ENCODE measurements around the gene CFAP221. TPM values are rescaled to one million over a fixed set of nuclear protein-coding genes. Genes with fewer than 3 reads are reported as not detected.
A peak's percentile ranks its signal among the peaks of the same experiment; 100 is the strongest.

The CFAP221 gene
- total RNA-seq, 3 donors from 2014 or later, result not detected

DNA sequence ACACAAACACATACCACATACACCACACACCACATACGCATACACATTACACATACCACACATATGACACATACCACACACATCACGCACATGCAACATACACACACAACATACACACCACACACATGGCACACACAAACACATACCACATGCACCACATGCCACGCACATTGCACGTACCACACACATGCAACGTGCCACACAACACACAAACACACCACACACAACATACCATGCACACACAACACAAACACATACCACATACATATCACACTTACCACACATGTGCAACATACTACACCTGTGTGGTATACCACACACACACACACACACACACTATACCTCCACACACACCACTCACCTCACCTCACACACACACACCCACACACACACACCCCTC, 149.7 kb downstream of the CFAP221 start:
- Mint-ChIP-seq H3K4me1 (ENCODE audit: low read depth) (peaks cover 45% of the 10 kb centered on the region), H3K27me3 (ENCODE audit: low read depth) (peaks cover 2% of the 10 kb centered on the region), H3K36me3 (ENCODE audit: insufficient read depth) (peaks cover 5% of the 10 kb centered on the region), H3K4me3 (no peak overlapping the region), H3K9me3 (no peaks in the 10 kb centered on the region)
- no peak for ATAC-seq
- no peak for DNase-seq

DNA sequence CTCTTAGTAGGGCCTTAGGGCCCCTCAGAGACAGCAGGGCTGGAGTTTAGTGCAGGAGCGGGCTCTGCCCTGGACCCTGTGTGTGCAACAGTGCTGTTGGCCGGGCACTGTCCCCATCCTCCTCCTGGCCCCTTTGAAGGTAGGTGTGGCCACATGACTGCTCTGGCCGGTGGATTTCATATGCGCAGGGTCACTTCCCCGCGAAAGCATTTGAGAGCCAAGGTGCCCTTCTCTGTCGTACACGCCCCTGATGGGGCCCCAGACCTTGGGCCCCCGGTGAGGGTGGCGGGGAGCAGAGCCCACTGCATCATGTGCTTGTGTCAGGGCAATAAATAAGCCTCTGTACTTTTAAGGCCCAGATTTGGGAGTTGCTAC, 150.2 kb downstream of the CFAP221 start:
- ATAC-seq, result no peak
- H3K27me3 Mint-ChIP-seq (ENCODE audit: low read depth), result peaks cover 2% of the 10 kb centered on the region
- peaks cover 45% of the 10 kb centered on the region for H3K4me1 Mint-ChIP-seq (ENCODE audit: low read depth)
- DNase-seq, result no peak
- no peak overlapping the region for H3K4me3 Mint-ChIP-seq
- peaks cover 2% of the 10 kb centered on the region for H3K36me3 Mint-ChIP-seq (ENCODE audit: insufficient read depth)
- no peaks in the 10 kb centered on the region for H3K9me3 Mint-ChIP-seq

DNA sequence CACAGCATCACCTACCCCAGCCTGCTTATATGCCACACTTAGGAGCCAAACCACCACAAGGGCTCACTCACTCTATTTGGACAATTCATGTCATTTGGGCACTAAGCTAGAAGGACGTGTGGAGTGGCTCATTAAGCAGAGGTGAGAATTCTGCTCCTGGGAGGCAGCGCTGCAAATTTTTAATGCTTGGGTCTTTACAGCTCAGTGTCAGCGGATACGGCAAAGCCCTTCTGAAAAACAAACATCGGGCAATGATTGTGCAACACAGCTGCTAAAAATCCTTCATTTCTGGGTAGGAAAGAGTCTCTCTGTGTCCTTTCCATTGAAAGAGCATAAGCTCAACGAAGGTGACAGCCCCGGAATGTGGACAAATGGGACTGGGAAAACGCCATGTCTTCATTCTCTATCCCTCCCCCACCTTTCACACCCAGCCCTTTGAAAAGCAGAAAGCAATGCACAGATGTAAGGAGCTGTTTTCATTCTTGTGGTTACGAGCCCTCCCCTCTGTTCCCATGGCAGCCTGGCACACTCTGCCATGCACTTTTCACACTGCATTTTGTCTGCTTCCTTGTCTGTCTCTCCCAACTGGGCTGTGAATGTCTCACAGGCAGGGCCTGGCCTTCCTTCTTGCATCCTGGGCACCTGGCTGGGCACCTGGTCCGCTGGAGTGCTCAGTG, 150.7 kb downstream of the CFAP221 start:
- peaks cover 2% of the 10 kb centered on the region for H3K36me3 Mint-ChIP-seq (ENCODE audit: insufficient read depth)
- peaks cover 45% of the 10 kb centered on the region for H3K4me1 Mint-ChIP-seq (ENCODE audit: low read depth)
- H3K9me3 Mint-ChIP-seq, result no peaks in the 10 kb centered on the region
- peaks cover 2% of the 10 kb centered on the region for H3K27me3 Mint-ChIP-seq (ENCODE audit: low read depth)
- DNase-seq, result no peak
- peak overlapping the region; percentile 67 for H3K4me3 Mint-ChIP-seq
- ATAC-seq, result peak in 1 of 2 donors; percentile 41

DNA sequence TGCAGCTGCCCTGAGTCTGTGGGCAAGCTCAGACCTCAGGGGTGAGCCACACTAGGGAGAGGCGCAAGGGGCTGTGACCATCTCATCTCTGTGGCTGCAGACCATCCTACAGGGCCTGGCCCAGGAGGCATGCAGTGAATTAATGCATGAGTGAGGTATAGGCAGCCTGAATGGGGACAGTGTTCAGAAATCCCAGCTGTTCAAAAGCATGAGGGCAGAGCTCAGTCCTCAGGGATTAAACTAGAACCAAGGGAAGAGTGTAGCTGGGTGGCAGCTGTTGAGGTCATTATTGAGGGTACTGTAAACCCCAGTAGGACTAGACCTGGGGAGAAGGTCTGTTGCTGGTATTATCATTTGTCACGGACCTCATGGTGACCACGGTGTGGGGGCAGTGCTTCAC, 151.8 kb downstream of the CFAP221 start:
- no peak for DNase-seq
- Mint-ChIP-seq H3K4me1 (ENCODE audit: low read depth) (peaks cover 45% of the 10 kb centered on the region), H3K9me3 (no peaks in the 10 kb centered on the region), H3K4me3 (no peak overlapping the region), H3K36me3 (ENCODE audit: insufficient read depth) (no peaks in the 10 kb centered on the region), H3K27me3 (ENCODE audit: low read depth) (peaks cover 2% of the 10 kb centered on the region)
- ATAC-seq, result no peak

DNA sequence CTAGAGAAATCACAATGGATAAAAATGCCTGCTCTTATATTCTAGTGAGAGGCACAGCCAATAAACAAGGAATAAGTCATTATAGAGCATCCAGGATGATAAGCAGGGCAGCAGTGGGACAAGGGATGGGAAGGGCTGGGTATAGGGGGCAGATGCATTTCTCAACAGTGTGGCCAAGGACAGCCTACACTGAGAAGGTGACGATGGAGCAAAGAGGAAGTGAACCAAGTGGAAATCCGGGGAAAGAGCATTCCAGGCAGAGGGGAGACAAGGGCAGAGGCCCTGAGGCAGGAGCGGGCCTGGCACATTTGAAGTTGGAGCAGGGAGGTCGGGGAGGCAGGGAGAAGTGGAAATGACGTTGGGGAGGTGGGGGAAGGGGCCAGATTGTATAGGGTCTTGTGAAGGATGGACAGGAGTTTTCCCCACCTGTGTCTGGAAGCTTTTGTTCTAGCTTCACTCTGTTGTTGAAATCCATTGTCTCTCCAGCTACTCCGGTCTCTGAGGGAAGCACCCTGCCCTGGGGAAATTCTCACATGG, 152.3 kb downstream of the CFAP221 start:
- H3K4me3 Mint-ChIP-seq, result no peak overlapping the region
- no peak for ATAC-seq
- no peaks in the 10 kb centered on the region for H3K36me3 Mint-ChIP-seq (ENCODE audit: insufficient read depth)
- H3K4me1 Mint-ChIP-seq (ENCODE audit: low read depth), result peaks cover 45% of the 10 kb centered on the region
- no peaks in the 10 kb centered on the region for H3K9me3 Mint-ChIP-seq
- DNase-seq, result no peak
- peaks cover 2% of the 10 kb centered on the region for H3K27me3 Mint-ChIP-seq (ENCODE audit: low read depth)

DNA sequence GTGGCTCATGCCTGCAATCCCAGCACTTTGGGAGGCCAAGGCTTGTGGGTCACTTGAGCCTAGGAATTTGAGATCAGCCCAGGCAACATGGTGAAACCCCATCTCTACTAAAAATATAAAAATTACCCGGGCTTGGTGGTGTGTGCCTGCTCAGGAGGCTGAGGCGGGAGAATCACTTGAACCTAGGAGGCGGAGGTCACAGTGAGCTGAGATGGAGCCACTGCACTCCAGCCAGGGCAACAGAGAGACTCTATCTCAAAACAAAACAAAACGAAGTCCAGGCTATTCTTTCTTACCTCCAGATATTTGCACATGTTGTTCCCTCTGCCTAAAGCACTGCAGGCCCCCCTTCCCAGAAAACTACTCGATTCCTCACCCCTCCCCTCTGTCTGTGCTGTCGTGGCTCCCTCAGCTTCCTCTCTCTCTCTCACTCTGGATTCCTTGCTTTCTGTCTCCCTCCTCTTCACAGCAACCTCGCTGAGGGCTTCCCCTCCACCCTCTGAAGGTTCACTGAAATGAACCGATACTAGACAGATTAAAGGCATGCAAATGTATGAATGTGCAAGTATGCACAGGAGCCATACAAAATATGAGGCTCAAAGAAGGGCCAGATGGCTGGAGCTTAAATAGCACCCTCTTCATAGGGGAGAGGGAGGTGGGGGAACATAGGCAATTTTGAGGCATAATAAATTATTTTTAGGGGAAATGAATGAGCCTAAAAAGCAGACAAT, 153.2 kb downstream of the CFAP221 start:
- Mint-ChIP-seq H3K36me3 (ENCODE audit: insufficient read depth) (no peaks in the 10 kb centered on the region), H3K9me3 (no peaks in the 10 kb centered on the region), H3K4me3 (no peak overlapping the region)

DNA sequence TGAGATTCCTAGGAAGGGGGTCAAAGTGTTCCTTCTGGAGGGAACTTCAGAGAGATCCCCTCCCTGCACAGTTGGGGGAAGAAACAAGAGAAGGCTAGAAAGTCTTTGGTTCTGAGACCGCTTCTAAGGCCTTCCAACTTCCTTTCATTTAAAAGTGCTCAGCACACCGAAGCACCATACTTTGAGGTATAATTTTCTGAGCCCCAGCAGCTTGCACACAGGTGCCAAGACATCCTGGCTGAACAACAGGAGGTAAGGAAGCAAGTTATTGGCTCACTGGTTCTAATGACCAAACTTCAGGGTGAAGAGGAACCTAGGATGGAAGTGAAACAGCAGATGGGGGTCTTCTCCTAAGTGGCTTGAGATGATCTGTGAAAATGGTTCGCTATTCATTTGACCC, 154.0 kb downstream of the CFAP221 start:
- peaks cover 4% of the 10 kb centered on the region for H3K27me3 Mint-ChIP-seq (ENCODE audit: low read depth)
- peaks cover 45% of the 10 kb centered on the region for H3K4me1 Mint-ChIP-seq (ENCODE audit: low read depth)
- no peak overlapping the region for H3K4me3 Mint-ChIP-seq
- no peak for ATAC-seq
- H3K36me3 Mint-ChIP-seq (ENCODE audit: insufficient read depth), result no peaks in the 10 kb centered on the region
- DNase-seq, result no peak
- no peaks in the 10 kb centered on the region for H3K9me3 Mint-ChIP-seq

More for the DNA sequence above, 153.2 kb downstream of the CFAP221 start:
- Mint-ChIP-seq H3K4me1 (ENCODE audit: low read depth) (peaks cover 45% of the 10 kb centered on the region), H3K27me3 (ENCODE audit: low read depth) (peaks cover 2% of the 10 kb centered on the region)
- ATAC-seq (peak; percentile 81 to 86), DNase-seq (no peak)

DNA sequence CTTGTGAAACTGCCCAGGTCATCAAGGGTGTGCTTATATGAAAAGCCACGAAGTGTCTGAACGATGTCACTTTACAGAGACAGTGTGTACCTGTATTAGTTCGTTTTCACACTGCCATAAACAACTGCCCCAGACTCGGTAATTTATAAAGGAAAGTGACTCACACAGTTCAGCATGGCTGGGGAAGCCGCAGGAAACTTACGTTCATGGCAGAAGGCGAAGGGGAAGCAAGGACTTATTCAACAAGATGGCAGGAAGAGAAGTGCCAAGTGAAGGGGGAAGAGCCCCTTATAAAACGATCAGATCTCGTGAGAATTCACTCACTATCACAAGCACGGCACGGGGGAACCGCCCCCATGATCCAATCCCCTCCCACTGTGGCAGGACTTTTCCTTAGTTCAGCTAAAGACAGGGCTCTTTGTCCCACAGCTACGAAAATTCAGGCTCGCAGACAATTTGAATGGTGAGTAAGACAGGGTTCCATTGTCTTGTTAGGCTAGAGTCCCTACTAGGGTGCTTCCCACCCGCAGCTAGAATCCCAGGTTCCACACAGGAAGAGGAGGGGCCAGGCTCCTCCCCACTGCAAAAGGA, 154.9 kb downstream of the CFAP221 start:
- DNase-seq, result no peak
- H3K4me1 Mint-ChIP-seq (ENCODE audit: low read depth), result peaks cover 44% of the 10 kb centered on the region
- no peak overlapping the region for H3K4me3 Mint-ChIP-seq
- H3K9me3 Mint-ChIP-seq, result no peaks in the 10 kb centered on the region
- ATAC-seq, result no peak
- H3K36me3 Mint-ChIP-seq (ENCODE audit: insufficient read depth), result no peaks in the 10 kb centered on the region
- peaks cover 4% of the 10 kb centered on the region for H3K27me3 Mint-ChIP-seq (ENCODE audit: low read depth)

DNA sequence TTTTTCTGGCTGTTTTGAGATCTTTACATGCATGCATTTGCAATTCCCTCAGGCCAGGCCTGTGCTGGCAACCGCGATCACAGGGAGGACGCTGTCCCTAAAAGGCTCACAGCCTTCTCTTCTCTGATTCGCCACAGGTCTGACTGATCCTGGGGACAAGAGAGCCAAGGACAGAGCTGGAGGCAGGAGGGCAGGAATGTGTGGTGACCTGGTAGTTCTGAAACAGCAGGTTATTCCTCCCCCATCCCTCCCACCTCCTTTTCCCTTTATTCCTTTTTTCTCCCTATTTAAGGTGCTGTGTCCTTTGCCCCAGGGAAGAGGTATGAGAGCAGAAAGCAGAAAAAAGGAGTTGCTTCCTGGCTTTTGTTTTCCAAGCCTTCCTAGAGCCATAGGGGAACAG, 156.6 kb downstream of the CFAP221 start:
- Mint-ChIP-seq H3K27me3 (ENCODE audit: low read depth) (peaks cover 4% of the 10 kb centered on the region), H3K4me1 (ENCODE audit: low read depth) (peaks cover 30% of the 10 kb centered on the region), H3K36me3 (ENCODE audit: insufficient read depth) (no peaks in the 10 kb centered on the region), H3K4me3 (no peak overlapping the region), H3K9me3 (peaks cover 5% of the 10 kb centered on the region)
- ATAC-seq (no peak), DNase-seq (no peak)

DNA sequence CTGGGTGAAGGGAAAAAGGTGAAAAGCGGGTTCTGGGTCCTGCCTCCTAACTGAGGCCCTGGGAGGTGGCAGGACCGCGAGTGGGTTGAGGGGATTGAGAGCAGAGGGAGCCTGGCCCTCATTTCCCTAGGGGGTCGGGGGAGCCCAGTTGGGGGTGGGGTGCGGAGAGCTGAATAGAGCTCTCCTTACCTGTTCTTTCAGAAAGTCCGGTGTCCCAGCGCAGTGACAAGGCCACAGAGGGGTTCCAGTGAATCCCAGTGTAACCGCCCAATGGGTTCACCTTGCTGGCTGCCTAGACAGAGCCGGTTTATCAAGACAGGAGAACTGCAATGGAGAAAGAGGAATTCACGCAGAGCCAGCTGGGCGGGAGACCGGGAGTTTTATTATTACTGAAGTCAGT, 157.1 kb downstream of the CFAP221 start:
- peaks cover 5% of the 10 kb centered on the region for H3K9me3 Mint-ChIP-seq
- no peak for DNase-seq
- no peak for ATAC-seq
- H3K36me3 Mint-ChIP-seq (ENCODE audit: insufficient read depth), result no peaks in the 10 kb centered on the region
- H3K4me1 Mint-ChIP-seq (ENCODE audit: low read depth), result peaks cover 25% of the 10 kb centered on the region
- no peak overlapping the region for H3K4me3 Mint-ChIP-seq
- H3K27me3 Mint-ChIP-seq (ENCODE audit: low read depth), result peaks cover 4% of the 10 kb centered on the region

DNA sequence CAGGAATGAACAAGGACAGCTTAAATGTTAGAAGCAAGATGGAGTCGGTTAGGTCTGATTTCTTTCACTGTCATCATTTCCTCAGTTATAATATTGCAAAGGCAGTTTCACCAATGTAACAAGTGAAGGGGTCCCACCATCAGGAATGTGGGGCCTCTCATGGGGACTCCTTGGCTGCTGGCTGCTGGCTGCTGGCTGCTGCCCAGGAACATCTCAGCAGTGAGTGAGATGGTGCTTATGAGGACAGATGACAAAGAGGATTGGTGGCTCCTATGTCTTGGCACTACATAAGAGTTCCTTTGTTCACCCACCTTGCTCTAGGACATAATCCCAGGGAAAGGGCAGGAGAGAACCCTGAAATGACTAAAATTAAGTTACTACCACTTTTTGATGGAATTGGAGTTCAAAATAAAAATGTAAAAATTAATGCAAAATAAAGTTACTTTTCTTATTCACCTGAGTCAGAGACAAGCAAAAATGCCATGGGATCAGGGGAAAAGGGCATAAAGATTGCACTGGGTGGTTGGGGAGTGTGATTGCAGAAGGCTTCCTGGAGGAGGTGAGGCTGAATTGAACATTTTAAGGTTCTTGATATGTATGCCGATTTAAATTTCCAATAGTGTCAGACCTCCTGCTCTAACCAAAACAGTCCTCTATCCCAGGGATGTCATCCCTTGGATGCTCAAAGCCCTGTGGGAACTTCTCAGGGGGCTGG, 158.1 kb downstream of the CFAP221 start:
- no peak for ATAC-seq
- peaks cover 4% of the 10 kb centered on the region for H3K27me3 Mint-ChIP-seq (ENCODE audit: low read depth)
- no peak for DNase-seq
- no peaks in the 10 kb centered on the region for H3K36me3 Mint-ChIP-seq (ENCODE audit: insufficient read depth)
- no peak overlapping the region for H3K4me3 Mint-ChIP-seq
- H3K9me3 Mint-ChIP-seq, result peaks cover 5% of the 10 kb centered on the region
- H3K4me1 Mint-ChIP-seq (ENCODE audit: low read depth), result peaks cover 15% of the 10 kb centered on the region

DNA sequence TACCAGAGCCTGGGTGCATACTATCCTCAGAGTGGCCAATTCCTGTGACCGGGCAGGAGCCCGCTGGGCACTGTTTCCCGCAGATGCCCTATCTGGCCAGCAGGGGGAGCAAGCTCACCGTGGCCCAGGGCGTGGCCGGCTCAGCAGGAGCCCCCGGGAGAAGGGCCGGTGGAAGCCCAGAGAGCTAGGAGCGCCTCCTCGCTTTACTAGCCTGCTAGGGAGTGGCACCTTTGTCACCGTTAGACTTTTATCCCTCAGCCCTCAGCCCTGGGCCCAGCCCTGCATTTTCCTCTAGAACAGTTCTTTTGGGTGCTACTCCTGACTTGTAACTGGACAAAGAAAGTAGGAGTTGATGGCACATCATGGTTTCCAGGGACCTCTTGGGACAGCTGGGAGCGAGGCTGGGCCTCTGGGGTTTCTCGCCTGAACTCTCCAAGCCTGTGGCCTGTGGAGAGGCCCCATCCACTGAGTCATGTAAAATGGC, 158.7 kb downstream of the CFAP221 start:
- peaks cover 2% of the 10 kb centered on the region for H3K27me3 Mint-ChIP-seq (ENCODE audit: low read depth)
- no peaks in the 10 kb centered on the region for H3K36me3 Mint-ChIP-seq (ENCODE audit: insufficient read depth)
- H3K9me3 Mint-ChIP-seq, result peaks cover 5% of the 10 kb centered on the region
- no peak overlapping the region for H3K4me3 Mint-ChIP-seq
- DNase-seq, result peak; percentile 64
- ATAC-seq, result peak; percentile 85 to 96
- H3K4me1 Mint-ChIP-seq (ENCODE audit: low read depth), result peaks cover 9% of the 10 kb centered on the region

DNA sequence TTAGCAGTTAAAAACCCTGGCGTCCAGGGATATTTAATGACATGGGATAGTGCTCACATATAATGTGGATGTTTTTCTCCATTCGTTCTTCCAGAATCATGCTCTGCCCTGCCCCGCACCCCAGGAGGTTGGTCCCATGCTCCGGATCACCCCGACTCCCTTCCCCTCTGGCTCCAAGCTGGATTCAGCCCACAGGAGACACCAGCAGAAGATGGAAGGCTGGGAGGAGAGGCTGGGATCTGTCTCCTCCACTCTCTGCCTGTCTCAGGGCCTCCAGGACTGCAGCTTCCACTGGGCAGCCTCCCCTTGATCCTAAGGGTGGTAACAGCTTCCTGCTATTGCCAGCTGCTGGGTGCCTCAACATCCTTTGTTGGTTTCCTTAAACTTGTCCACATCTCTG, 159.3 kb downstream of the CFAP221 start:
- ATAC-seq (no peak), DNase-seq (no peak)
- no peaks in the 10 kb centered on the region for H3K36me3 Mint-ChIP-seq (ENCODE audit: insufficient read depth)
- H3K4me3 Mint-ChIP-seq, result no peak overlapping the region
- H3K4me1 Mint-ChIP-seq (ENCODE audit: low read depth), result peaks cover 6% of the 10 kb centered on the region
- H3K9me3 Mint-ChIP-seq, result peaks cover 5% of the 10 kb centered on the region
- H3K27me3 Mint-ChIP-seq (ENCODE audit: low read depth), result peaks cover 2% of the 10 kb centered on the region

DNA sequence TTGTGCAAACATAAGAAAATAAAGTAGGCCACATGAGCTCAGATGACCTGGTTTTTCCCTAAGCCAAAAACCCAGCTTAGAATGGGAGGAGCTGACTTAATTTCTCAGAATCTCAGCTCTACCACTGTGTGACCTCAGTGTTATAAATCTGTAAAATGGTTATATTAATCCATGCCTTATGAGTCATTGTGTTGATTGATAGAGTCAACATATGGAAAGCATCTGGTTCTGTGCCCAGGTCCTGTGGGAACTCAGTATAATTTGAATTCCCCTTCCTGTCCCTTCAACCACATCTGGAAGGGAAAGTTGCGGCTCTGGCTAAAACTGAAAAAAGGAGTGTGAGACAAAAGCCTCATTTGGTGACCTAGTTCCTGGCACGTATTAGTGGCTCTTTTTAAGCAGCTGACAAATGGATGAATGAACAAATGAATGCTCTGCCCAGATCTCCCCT, 160.4 kb downstream of the CFAP221 start:
- Mint-ChIP-seq H3K36me3 (ENCODE audit: insufficient read depth) (no peaks in the 10 kb centered on the region), H3K4me3 (no peak overlapping the region), H3K27me3 (ENCODE audit: low read depth) (peaks cover 2% of the 10 kb centered on the region), H3K4me1 (ENCODE audit: low read depth) (peaks cover 6% of the 10 kb centered on the region), H3K9me3 (peaks cover 5% of the 10 kb centered on the region)
- DNase-seq, result no peak
- peak in 1 of 2 donors; percentile 59 for ATAC-seq
